ENCODE measurements around the gene SDK1. TPM values are rescaled to one million over a fixed set of nuclear protein-coding genes. Genes with fewer than 3 reads are reported as not detected.
A peak's percentile ranks its signal among the peaks of the same experiment; 100 is the strongest.

The SDK1 gene
- total and polyA plus RNA-seq, 2 donors (not counting 3 experiments of a cell fraction or from before 2014, with no cell fraction given) = 1.6 to 3.9 TPM

DNA sequence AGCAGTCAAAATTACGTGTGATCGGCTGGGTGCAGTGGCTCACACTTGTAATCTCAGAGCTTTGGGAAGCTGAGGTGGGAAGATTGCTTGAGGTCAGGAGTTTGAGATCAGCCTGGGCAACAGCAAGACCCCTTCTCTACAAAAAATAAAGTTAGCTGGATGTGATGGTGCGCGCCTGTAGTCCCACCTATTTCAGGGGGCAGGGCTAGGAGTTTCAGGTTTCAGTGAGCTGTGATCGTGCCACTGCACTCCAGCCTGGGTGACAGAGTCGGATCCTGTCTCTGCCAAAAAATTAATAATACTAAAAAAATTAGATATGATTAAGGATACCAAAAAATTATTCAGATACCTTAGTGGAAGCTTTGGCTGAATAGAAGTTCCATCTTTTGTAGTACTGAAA, 136.4 kb downstream of the SDK1 start:
- Histone ChIP-seq H3K79me2 (ENCODE audit: control insufficient read depth, insufficient read depth, low read length) (peaks cover 2% of the 10 kb centered on the region), H3K9me1 (replicated peaks; ENCODE audit: control insufficient read depth, extremely low read depth, insufficient read depth, low read length) (no peaks in the 10 kb centered on the region), H3K4me3 (replicated peaks in 1 of 3; ENCODE audit: insufficient read depth in 1 of 3, low read depth in 1 of 3, low read length in 3 of 3) (peak overlapping the region in 1 of 3 experiments; percentile 44), H4K20me1 (replicated peaks; ENCODE audit: control insufficient read depth, extremely low read depth, insufficient read depth, low read length) (no peaks in the 10 kb centered on the region), H2AFZ (ENCODE audit: low read depth, low read length) (peak overlapping the region; percentile 71), H3K9me3 (replicated peaks; ENCODE audit: control insufficient read depth, insufficient read depth, low read length) (no peaks in the 10 kb centered on the region), H3K27ac (ENCODE audit: insufficient read depth, low read depth, low read length) (peak overlapping the region; percentile 68), H3K9ac (replicated peaks; ENCODE audit: extremely low read depth, insufficient read depth, low read length) (peak overlapping the region; percentile 73), H3K4me2 (ENCODE audit: insufficient read depth, low read length) (peak overlapping the region; percentile 91), H3K36me3 (ENCODE audit: control insufficient read depth in 2 of 2, extremely low read depth in 1 of 2, insufficient read depth in 2 of 2, low read length in 2 of 2) (no peaks in the 10 kb centered on the region), H3K27me3 (ENCODE audit: control insufficient read depth in 2 of 2, insufficient read depth in 2 of 2, low read length in 2 of 2) (no peaks in the 10 kb centered on the region), H3K4me1 (ENCODE audit: control insufficient read depth, extremely low read depth, insufficient read depth, low read length) (peaks cover 27% of the 10 kb centered on the region)
- intact Hi-C loops (cut with micrococcal nuclease) (loop anchor here (5.0 kb wide), 3 partner anchors 50 to 460 kb away; no protein-coding TSS in a partner anchor), dilution Hi-C loops (cut with MboI; ENCODE audit: extremely low pct_ligation_motif_present, low sequenced_read_pairs) (no loop called here)
- ChIA-PET CTCF (no interaction called here), POLR2A (no interaction called here)
- TF ChIP-seq, protein P1, sequence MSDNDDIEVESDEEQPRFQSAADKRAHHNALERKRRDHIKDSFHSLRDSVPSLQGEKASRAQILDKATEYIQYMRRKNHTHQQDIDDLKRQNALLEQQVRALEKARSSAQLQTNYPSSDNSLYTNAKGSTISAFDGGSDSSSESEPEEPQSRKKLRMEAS (IDR thresholded peaks at IDR 0.05; ENCODE audit: insufficient read depth, insufficient read length) = no peak
- TF ChIP-seq MYC (IDR thresholded peaks at IDR 0.05; ENCODE audit: low read depth, low read length) = no peak
- TF ChIP-seq EZH2 (IDR thresholded peaks at IDR 0.05; ENCODE audit: borderline replicate concordance, low read depth, low read length, severe bottlenecking) = no peak
- no peak for TF ChIP-seq GATA2 (IDR thresholded peaks at IDR 0.05; ENCODE audit: insufficient read depth, insufficient read length, low read depth, low read length)
- no TSS peak for BruUV-seq (replicated peaks)
- no peak for FAIRE-seq
- no peak for DNase-seq (ENCODE audit: low read depth, low spot score)

DNA sequence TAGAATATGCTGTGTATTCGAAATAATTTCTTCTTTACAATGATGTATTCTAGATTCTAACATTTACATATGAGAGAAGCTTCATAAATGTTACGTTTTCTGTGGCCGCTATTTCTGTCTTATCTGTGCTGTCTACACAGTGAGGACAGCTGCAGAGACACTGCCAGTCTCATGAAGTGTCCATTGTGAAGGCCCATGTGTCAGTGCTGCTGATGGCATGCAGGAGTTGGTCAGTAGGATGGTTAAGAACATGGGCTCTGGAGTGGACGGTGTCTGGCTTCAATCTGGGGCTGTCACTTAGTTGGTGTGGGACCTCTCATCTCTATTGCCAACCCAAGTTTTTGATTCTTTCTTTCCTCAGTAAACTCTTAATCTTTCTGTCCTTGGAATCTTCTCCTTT, 137.3 kb downstream of the SDK1 start:
- no peaks in the 10 kb centered on the region for H3K27me3 ChIP-seq (ENCODE audit: control insufficient read depth in 2 of 2, insufficient read depth in 2 of 2, low read length in 2 of 2)
- H3K27ac ChIP-seq (ENCODE audit: insufficient read depth, low read depth, low read length) = no peak overlapping the region
- no peak for DNase-seq (ENCODE audit: low read depth, low spot score)

More for the DNA sequence above, 137.3 kb downstream of the SDK1 start:
- ChIA-PET CTCF (interaction anchor here (1.4 kb wide), 1 partner anchor 17 kb away, joined by 3 read pairs; no protein-coding TSS in a partner anchor), POLR2A (no interaction called here)
- Histone ChIP-seq H3K36me3 (ENCODE audit: control insufficient read depth in 2 of 2, extremely low read depth in 1 of 2, insufficient read depth in 2 of 2, low read length in 2 of 2) (no peaks in the 10 kb centered on the region), H3K9me3 (replicated peaks; ENCODE audit: control insufficient read depth, insufficient read depth, low read length) (no peaks in the 10 kb centered on the region), H4K20me1 (replicated peaks; ENCODE audit: control insufficient read depth, extremely low read depth, insufficient read depth, low read length) (no peaks in the 10 kb centered on the region), H3K79me2 (ENCODE audit: control insufficient read depth, insufficient read depth, low read length) (peaks cover 2% of the 10 kb centered on the region), H3K9me1 (replicated peaks; ENCODE audit: control insufficient read depth, extremely low read depth, insufficient read depth, low read length) (no peaks in the 10 kb centered on the region), H3K4me2 (ENCODE audit: insufficient read depth, low read length) (peak overlapping the region; percentile 91), H2AFZ (ENCODE audit: low read depth, low read length) (no peak overlapping the region), H3K4me1 (ENCODE audit: control insufficient read depth, extremely low read depth, insufficient read depth, low read length) (peaks cover 27% of the 10 kb centered on the region), H3K9ac (replicated peaks; ENCODE audit: extremely low read depth, insufficient read depth, low read length) (no peak overlapping the region), H3K4me3 (replicated peaks in 1 of 3; ENCODE audit: insufficient read depth in 1 of 3, low read depth in 1 of 3, low read length in 3 of 3) (no peak overlapping the region)
- intact Hi-C loops (cut with micrococcal nuclease) = loop anchor here (2.0 to 5.0 kb wide), 4 partner anchors 51 to 459 kb away; no protein-coding TSS in a partner anchor
- no peak for FAIRE-seq
- dilution Hi-C loops (cut with MboI; ENCODE audit: extremely low pct_ligation_motif_present, low sequenced_read_pairs) = no loop called here
- no peak for TF ChIP-seq MYC (IDR thresholded peaks at IDR 0.05; ENCODE audit: low read depth, low read length)
- TF ChIP-seq, protein P1 (IDR thresholded peaks at IDR 0.05; ENCODE audit: insufficient read depth, insufficient read length) = no peak
- TF ChIP-seq, protein P2, sequence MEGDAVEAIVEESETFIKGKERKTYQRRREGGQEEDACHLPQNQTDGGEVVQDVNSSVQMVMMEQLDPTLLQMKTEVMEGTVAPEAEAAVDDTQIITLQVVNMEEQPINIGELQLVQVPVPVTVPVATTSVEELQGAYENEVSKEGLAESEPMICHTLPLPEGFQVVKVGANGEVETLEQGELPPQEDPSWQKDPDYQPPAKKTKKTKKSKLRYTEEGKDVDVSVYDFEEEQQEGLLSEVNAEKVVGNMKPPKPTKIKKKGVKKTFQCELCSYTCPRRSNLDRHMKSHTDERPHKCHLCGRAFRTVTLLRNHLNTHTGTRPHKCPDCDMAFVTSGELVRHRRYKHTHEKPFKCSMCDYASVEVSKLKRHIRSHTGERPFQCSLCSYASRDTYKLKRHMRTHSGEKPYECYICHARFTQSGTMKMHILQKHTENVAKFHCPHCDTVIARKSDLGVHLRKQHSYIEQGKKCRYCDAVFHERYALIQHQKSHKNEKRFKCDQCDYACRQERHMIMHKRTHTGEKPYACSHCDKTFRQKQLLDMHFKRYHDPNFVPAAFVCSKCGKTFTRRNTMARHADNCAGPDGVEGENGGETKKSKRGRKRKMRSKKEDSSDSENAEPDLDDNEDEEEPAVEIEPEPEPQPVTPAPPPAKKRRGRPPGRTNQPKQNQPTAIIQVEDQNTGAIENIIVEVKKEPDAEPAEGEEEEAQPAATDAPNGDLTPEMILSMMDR (IDR thresholded peaks at IDR 0.05; ENCODE audit: extremely low read depth in 1 of 2, insufficient read depth in 1 of 2, low read depth in 1 of 2, low read length in 2 of 2) = no peak
- no peak for TF ChIP-seq POLR2A (IDR thresholded peaks at IDR 0.05; ENCODE audit: low read depth, low read length)
- TF ChIP-seq GATA2 (IDR thresholded peaks at IDR 0.05; ENCODE audit: insufficient read depth, insufficient read length, low read depth, low read length) = no peak
- no peak for TF ChIP-seq FOS (IDR thresholded peaks at IDR 0.05; ENCODE audit: borderline replicate concordance, insufficient read depth, low read length)
- no peak for TF ChIP-seq POLR2AphosphoS5 (IDR thresholded peaks at IDR 0.05; ENCODE audit: insufficient read depth, low read depth, low read length)
- TF ChIP-seq EZH2 (IDR thresholded peaks at IDR 0.05; ENCODE audit: borderline replicate concordance, low read depth, low read length, severe bottlenecking) = no peak
- TF ChIP-seq JUN (IDR thresholded peaks at IDR 0.05; ENCODE audit: borderline replicate concordance, insufficient read depth, insufficient read length, low read depth) = no peak
- BruUV-seq (replicated peaks) = no TSS peak

Measured in endothelial cell of umbilical vein (primary cell).